Measurements from ENCODE around the gene GLRX3.

- no peak for TF ChIP-seq CTCF (IDR thresholded peaks at IDR 0.05)
- no peak for TF ChIP-seq E2F4 (CRISPR knock-in tag; IDR thresholded peaks at IDR 0.05; ENCODE audit: borderline replicate concordance, low read depth)
- no peak for TF ChIP-seq ZNF671 (CRISPR knock-in tag; IDR thresholded peaks at IDR 0.05)
- TF ChIP-seq NR2C2 (CRISPR knock-in tag; IDR thresholded peaks at IDR 0.05): 0 out of 2 replicates have a peak, but pooled peaks have one; percentile 22
- TF ChIP-seq SP1 (CRISPR knock-in tag; conservative IDR thresholded peaks at IDR 0.05): peak; percentile 93
- peak; percentile 93 for TF ChIP-seq MAX (CRISPR knock-in tag; IDR thresholded peaks at IDR 0.05)
- no peak for TF ChIP-seq ZNF416 (CRISPR knock-in tag; IDR thresholded peaks at IDR 0.05)
Measured at GRCh38 chr10:130110246-130111112, 25.7 kb upstream of the GLRX3 start, which contains the start of gene C10orf143.
